ENCODE data around the gene TRIM45.

GRCh38 chr1:117135329-117135728 lies 13.8 kb upstream of the TRIM45 start:
- no peak for TF ChIP-seq EZH2 (IDR thresholded peaks at IDR 0.05; ENCODE audit: insufficient read depth, poor library complexity, severe bottlenecking)
- TF ChIP-seq EZH2phosphoT487 (IDR thresholded peaks at IDR 0.05; ENCODE audit: insufficient read depth, low read depth): no peak

Measured in GM23248 (cell line).